NCI-H69 (cell line): Measurements from ENCODE around the gene LAMTOR2.

ENCODE experiments used
- DNase-seq: peaks from one replicate; lab custom pipeline; 2025; lab: John Stamatoyannopoulos, UW

Gene LAMTOR2

GRCh38 chr1:156099282-156099681 lies 44.7 kb downstream of the LAMTOR2 start:
- DNase-seq: no peak

- DNase-seq: peak; percentile 89
Observed at GRCh38 chr1:156100205-156100995, 45.8 kb downstream of the LAMTOR2 start.

DNA sequence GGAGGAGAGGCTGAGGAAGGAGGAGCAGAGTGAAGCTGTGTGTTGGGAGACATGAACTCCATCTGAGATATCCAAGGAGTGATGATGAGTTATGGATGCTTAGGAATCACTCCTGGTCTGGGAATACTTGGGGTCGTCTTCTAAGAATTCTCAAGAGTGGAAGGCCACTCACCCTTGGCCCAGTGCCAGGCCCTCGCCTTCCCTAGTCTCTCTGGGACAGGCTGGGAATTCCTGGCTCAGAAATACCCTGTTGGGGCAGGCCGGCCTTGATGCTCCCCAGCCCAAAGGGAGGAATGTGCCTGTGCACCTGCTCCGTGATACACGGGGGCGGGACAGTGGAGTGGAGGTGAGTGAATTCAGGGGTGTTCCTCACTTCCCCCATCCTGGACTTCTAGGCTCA lies 47.3 kb downstream of the LAMTOR2 start:
- peak; percentile 24 for DNase-seq

DNA sequence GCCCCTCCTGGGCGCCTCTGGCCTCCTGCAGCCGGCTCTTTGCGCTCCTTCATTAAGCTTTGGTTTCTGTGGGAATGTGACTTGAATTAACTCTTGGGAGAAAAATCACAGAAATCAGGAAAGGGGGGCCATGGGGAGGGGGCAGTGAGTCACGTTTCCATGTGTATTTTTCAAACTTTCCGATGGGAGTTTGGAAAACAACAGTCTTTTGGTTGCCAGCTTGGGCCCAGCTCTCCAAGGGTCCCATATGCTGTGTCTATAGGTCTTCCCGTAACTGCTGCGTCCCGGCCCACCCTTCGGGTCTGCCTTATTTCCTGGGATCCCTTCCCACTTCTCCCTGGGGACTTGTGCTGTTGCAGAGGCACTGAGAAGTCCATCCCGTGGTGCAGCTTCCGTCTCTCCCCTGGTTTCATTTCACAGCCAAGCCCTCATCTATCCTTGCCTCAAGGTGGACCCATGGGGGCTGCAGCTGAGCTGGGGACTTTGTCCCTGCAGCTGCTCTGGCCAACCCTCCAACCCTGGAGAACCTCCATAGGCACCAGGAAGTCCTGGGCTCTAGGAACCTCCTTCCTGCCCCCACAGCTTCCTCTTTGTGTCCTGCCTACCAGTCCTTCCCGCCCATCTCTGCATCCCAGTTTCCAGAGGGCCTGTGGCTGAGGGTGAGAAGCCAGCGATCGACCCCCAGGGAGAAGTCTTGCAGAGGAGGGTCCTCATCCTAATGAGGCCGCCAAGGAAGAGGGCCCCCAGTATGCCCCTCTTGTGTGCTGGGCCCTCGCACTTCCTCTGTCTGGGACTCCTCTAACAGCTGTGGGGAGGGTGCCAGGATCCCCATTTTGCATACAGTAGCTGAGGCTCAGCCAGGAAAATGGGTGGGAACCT lies 48.3 kb downstream of the LAMTOR2 start:
- DNase-seq: peak; percentile 39

DNA sequence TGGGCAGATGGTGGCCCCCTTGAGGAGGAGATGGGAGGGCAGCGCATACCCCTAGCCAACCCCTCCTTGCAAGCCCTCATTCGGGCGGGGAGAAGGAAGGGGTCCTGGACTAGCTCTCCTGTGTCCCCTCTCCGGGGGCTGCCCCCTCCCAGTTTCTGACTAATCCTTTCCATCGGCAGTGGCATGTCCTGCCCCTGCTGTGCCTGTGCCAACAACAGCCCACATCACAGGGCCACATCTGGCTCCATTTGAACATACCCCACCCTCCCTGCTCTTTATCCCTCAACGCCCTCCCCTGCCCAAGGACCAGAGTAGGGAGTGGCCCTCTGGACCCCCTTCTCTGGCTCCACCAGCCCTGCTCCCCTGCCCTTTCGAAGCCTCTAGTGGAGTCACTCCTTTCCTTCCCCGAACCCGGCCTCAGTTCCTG lies 49.0 kb downstream of the LAMTOR2 start:
- peak; percentile 75 for DNase-seq

GRCh38 chr1:156104065-156104810 lies 49.7 kb downstream of the LAMTOR2 start:
- DNase-seq: peak; percentile 96

- DNase-seq: no peak
Observed at GRCh38 chr1:156104861-156105832, 50.6 kb downstream of the LAMTOR2 start.

DNA sequence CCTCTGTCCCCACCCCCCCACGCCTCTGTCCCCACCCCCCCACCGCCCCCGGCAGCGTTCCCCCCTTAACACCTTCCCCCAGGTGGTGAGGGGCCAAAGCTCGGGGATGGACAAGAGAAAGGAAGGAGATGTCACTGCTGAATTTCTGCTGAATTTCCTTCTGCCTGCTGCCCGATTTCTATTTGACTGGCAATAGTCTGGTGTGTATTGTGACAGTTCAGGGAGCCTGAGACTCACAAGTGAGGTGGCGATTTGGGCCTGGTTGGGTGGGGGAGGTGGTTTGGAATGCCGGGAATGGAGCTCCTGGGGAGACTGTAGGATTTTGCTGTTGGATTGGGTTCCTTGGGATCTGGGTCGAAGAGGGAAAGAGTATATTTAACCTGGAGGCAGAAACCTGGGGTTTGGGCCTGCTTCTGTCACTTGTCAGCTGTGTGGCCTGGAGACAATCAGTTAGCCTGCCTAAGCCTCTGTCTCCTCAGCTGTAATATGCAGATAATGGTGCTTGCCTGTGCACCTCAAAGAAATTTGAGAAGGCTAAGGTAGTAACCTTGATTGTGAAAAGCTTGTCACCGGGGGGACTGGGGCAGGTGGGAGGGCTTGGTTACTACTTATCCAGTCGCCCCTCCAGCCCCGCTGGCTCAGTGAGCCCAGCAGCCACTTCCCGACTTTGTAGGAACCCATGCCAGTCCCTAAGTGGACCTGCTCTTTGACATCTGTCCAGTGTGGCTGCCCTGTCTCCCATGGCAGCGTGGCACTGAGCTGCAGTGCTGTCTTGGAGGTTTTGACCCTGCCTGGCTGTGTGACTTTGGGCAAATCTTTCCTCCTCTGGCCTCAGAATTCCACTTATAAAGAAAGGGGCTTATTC lies 52.3 kb downstream of the LAMTOR2 start:
- DNase-seq: peak; percentile 55

DNA sequence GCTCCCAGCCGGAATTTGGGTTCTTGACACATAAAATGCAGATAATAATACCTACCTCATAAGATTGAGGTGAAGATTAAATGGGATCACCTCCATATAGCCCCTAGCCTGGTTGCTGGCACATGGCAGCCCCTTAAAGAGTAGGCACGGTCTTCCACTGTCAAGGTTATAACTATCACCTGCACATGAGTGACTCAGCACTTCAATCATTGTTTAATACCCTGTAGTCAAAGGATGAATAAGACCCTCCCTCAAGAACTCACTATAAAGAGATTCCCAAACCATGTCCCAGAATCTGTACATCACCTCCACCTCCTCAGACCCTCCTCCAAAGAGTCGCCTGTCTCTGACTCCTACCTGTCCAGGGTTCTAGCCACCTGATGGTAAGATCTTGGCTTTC lies 53.5 kb downstream of the LAMTOR2 start:
- no peak for DNase-seq
